Forelimb muscle (tissue), 1 donor: ENCODE results near the gene MRPL55. TPM values are rescaled to one million over a fixed set of nuclear protein-coding genes. Genes with fewer than 3 reads are reported as not detected.

ENCODE experiments used
- DNase-seq: peaks from one replicate; pipeline ENCODE4 v3.0.0-alpha.2; 2013; ENCODE audit warnings: low read depth
- polyA plus RNA-seq: library from polyadenylated mRNA; unstranded; fragments of 120-200 nt; gene quantifications from one replicate; pipeline ENCODE4 v1.2.1, GENCODE V29; 2013; ENCODE audit not compliant: insufficient read length

Gene MRPL55
- polyA plus RNA-seq, 1 donor = 28.1 TPM

GRCh38 chr1:228147768-228148167 lies 38.7 kb upstream of the MRPL55 start:
- no peak for DNase-seq

GRCh38 chr1:228147151-228147693 lies 38.1 kb upstream of the MRPL55 start:
- DNase-seq = no peak

- no peak for DNase-seq
These were observed 37.5 kb upstream of the MRPL55 start for GRCh38 chr1:228146417-228147150.

- no peak for DNase-seq
These were observed 36.6 kb upstream of the MRPL55 start for GRCh38 chr1:228145463-228146416.

GRCh38 chr1:228144993-228145343 lies 35.9 kb upstream of the MRPL55 start:
- DNase-seq = no peak

- DNase-seq = no peak
These were observed 35.3 kb upstream of the MRPL55 start for GRCh38 chr1:228144193-228144992.

- no peak for DNase-seq
These were observed 34.5 kb upstream of the MRPL55 start for GRCh38 chr1:228143480-228144192.

GRCh38 chr1:228142701-228143136 lies 33.6 kb upstream of the MRPL55 start:
- DNase-seq = no peak

- DNase-seq = no peak
These were observed 33.1 kb upstream of the MRPL55 start for GRCh38 chr1:228142155-228142691.

- no peak for DNase-seq
These were observed 32.3 kb upstream of the MRPL55 start for GRCh38 chr1:228141226-228142044.

- DNase-seq = no peak
These were observed 31.7 kb upstream of the MRPL55 start for GRCh38 chr1:228140724-228141225.

GRCh38 chr1:228139931-228140723 lies 31.0 kb upstream of the MRPL55 start, which contains the start of gene GUK1:
Gene GUK1 (plus strand): TSS chr1:228140279. CDS start chr1:228140303, 24 bp downstream.
- peak; percentile 80 for DNase-seq

- no peak for DNase-seq
These were observed 30.4 kb upstream of the MRPL55 start for GRCh38 chr1:228139406-228139930.

- DNase-seq = no peak
These were observed 27.8 kb upstream of the MRPL55 start for GRCh38 chr1:228136901-228137300.

- DNase-seq = no peak
These were observed 25.5 kb upstream of the MRPL55 start for GRCh38 chr1:228134591-228134990.

- DNase-seq = no peak
These were observed 22.7 kb upstream of the MRPL55 start for GRCh38 chr1:228131766-228132165.

- no peak for DNase-seq
These were observed 16.1 kb upstream of the MRPL55 start for GRCh38 chr1:228125185-228125584.

GRCh38 chr1:228123505-228123904 lies 14.4 kb upstream of the MRPL55 start:
- DNase-seq = no peak
